HFF-Myc (cell line): ENCODE results near the gene JARID2.

Source experiments
- DNase-seq: peaks from one replicate; pipeline ENCODE4 v3.0.0-alpha.2; 2011; ENCODE audit warnings: low read depth; ENCODE audit errors: extremely low read depth
- H3K4me3 ChIP-seq: replicated peaks from 2 replicates; pipeline ENCODE4 v1.5.1; 2011; ENCODE audit warnings: low read depth, mild to moderate bottlenecking, control low read depth, low read length
- CTCF ChIP-seq: IDR thresholded peaks from 2 replicates; pipeline ENCODE4 v1.5.1; 2012; ENCODE audit warnings: mild to moderate bottlenecking, low read depth, low read length, control low read depth; ENCODE audit errors: missing control alignments

The JARID2 gene

GRCh38 chr6:15417811-15418210, 171.9 kb downstream of the JARID2 start:
- no peak for DNase-seq
- TF ChIP-seq CTCF, result no peak
- no peak overlapping the region for H3K4me3 ChIP-seq

GRCh38 chr6:15419493-15419892, 173.6 kb downstream of the JARID2 start:
- DNase-seq, result no peak
- H3K4me3 ChIP-seq, result no peak overlapping the region
- TF ChIP-seq CTCF, result no peak

GRCh38 chr6:15420959-15421438, 175.1 kb downstream of the JARID2 start:
- H3K4me3 ChIP-seq, result no peak overlapping the region
- no peak for TF ChIP-seq CTCF
- no peak for DNase-seq

GRCh38 chr6:15421945-15422733, 176.3 kb downstream of the JARID2 start:
- no peak overlapping the region for H3K4me3 ChIP-seq
- TF ChIP-seq CTCF, result no peak
- no peak for DNase-seq

GRCh38 chr6:15423286-15423993, 177.6 kb downstream of the JARID2 start:
- TF ChIP-seq CTCF, result no peak
- no peak for DNase-seq
- no peak overlapping the region for H3K4me3 ChIP-seq

- TF ChIP-seq CTCF, result no peak
- no peak for DNase-seq
Measured at GRCh38 chr6:15425947-15426346, 180.1 kb downstream of the JARID2 start.

More at GRCh38 chr6:15425947-15426346, 180.1 kb downstream of the JARID2 start:
- no peak overlapping the region for H3K4me3 ChIP-seq
